ENCODE results near the gene NINL. TPM values are rescaled to one million over a fixed set of nuclear protein-coding genes. Genes with fewer than 3 reads are reported as not detected.

Gene NINL
- total RNA-seq, 1 donor from 2014 or later: 24.8 TPM

- no peak for DNase-seq
These were observed 85.4 kb downstream of the NINL start for GRCh38 chr20:25499855-25500434.

GRCh38 chr20:25499031-25499430 lies 86.3 kb downstream of the NINL start:
- DNase-seq: no peak

- DNase-seq: no peak
These were observed 87.1 kb downstream of the NINL start for GRCh38 chr20:25498280-25498606.

- DNase-seq: no peak
These were observed 87.6 kb downstream of the NINL start for GRCh38 chr20:25497586-25498279.

- DNase-seq: no peak
These were observed 88.3 kb downstream of the NINL start for GRCh38 chr20:25496968-25497401.

- DNase-seq: no peak
These were observed 89.0 kb downstream of the NINL start for GRCh38 chr20:25496165-25496967.

GRCh38 chr20:25495189-25495824 lies 90.0 kb downstream of the NINL start:
- DNase-seq: no peak

- no peak for DNase-seq
These were observed 90.7 kb downstream of the NINL start for GRCh38 chr20:25494506-25495188.

- no peak for DNase-seq
These were observed 91.4 kb downstream of the NINL start for GRCh38 chr20:25493748-25494505.

GRCh38 chr20:25493137-25493536 lies 92.2 kb downstream of the NINL start:
- no peak for DNase-seq

GRCh38 chr20:25491446-25492038 lies 93.8 kb downstream of the NINL start:
- DNase-seq: no peak

- no peak for DNase-seq
These were observed 94.5 kb downstream of the NINL start for GRCh38 chr20:25490656-25491445.

GRCh38 chr20:25489221-25489871 lies 96.0 kb downstream of the NINL start:
- no peak for DNase-seq

- no peak for DNase-seq
These were observed 97.4 kb downstream of the NINL start for GRCh38 chr20:25487975-25488374.

- DNase-seq: peak; percentile 39
These were observed 98.0 kb downstream of the NINL start for GRCh38 chr20:25487306-25487705.

GRCh38 chr20:25486377-25486776 lies 99.0 kb downstream of the NINL start:
- DNase-seq: no peak

- DNase-seq: no peak
These were observed 99.5 kb downstream of the NINL start for GRCh38 chr20:25485872-25486271.

- DNase-seq: peak; percentile 88
These were observed 100.3 kb downstream of the NINL start for GRCh38 chr20:25484911-25485511.

GRCh38 chr20:25484224-25484846 lies 101.0 kb downstream of the NINL start:
- no peak for DNase-seq

Data from dermis blood vessel endothelial cell (primary cell).